GM23248 (cell line): ENCODE results near the gene S100PBP. TPM values are rescaled to one million over a fixed set of nuclear protein-coding genes. Genes with fewer than 3 reads are reported as not detected.

Source experiments
- DNase-seq: peaks from one replicate; pipeline ENCODE4 v3.0.0-alpha.2; 2015
- H2AFZ ChIP-seq: fragments of 200-600 bp; sonication (generic); 2 replicates; pipeline ENCODE4 v1.6.1; 2016; ENCODE audit warnings: antibody characterized with exemption
- H3F3A ChIP-seq: fragments of 200-600 bp; sonication (generic); 2 replicates; pipeline ENCODE4 v1.6.1; 2016; ENCODE audit warnings: mild to moderate bottlenecking, antibody characterized with exemption, mixed run types; ENCODE audit not compliant: insufficient read depth
- H3K27ac ChIP-seq: fragments of 200-600 bp; sonication (generic); 2 replicates; pipeline ENCODE4 v1.5.1; 2016; ENCODE audit warnings: mild to moderate bottlenecking
- H3K27me3 ChIP-seq: fragments of 200-600 bp; sonication (generic); replicated peaks from 2 replicates; pipeline ENCODE4 v1.6.1; 2016; ENCODE audit warnings: mild to moderate bottlenecking; ENCODE audit not compliant: insufficient read depth
- H3K36me3 ChIP-seq: fragments of 200-600 bp; sonication (generic); 2 replicates; pipeline ENCODE4 v1.6.1; 2016; ENCODE audit warnings: low read depth, mild to moderate bottlenecking
- H3K4me1 ChIP-seq: fragments of 200-600 bp; sonication (generic); 2 replicates; pipeline ENCODE4 v1.6.1; 2016; ENCODE audit warnings: mild to moderate bottlenecking; ENCODE audit not compliant: insufficient read depth
- H3K4me2 ChIP-seq: fragments of 200-600 bp; sonication (generic); one replicate; pipeline ENCODE4 v1.6.1; 2016; ENCODE audit warnings: mild to moderate bottlenecking; ENCODE audit not compliant: unreplicated experiment
- H3K4me3 ChIP-seq: fragments of 200-600 bp; sonication (generic); 2 replicates; pipeline ENCODE4 v1.5.1; 2016; ENCODE audit warnings: mild to moderate bottlenecking
- H3K79me2 ChIP-seq: fragments of 200-600 bp; sonication (generic); 2 replicates; pipeline ENCODE4 v1.6.1; 2016; ENCODE audit warnings: mild to moderate bottlenecking; ENCODE audit not compliant: insufficient read depth
- H3K9ac ChIP-seq: fragments of 200-600 bp; sonication (generic); 2 replicates; pipeline ENCODE4 v1.6.1; 2016; ENCODE audit warnings: mild to moderate bottlenecking
- H3K9me2 ChIP-seq: fragments of 200-600 bp; sonication (generic); 2 replicates; pipeline ENCODE4 v1.6.1; 2016; ENCODE audit warnings: mixed run types, mild to moderate bottlenecking, moderate library complexity; ENCODE audit not compliant: insufficient read depth
- H3K9me3 ChIP-seq: fragments of 200-600 bp; sonication (generic); one replicate; pipeline ENCODE4 v1.6.1; 2017; ENCODE audit warnings: low read depth
- H4K20me1 ChIP-seq: fragments of 200-600 bp; sonication (generic); 2 replicates; pipeline ENCODE4 v1.6.0; 2016; ENCODE audit not compliant: insufficient read depth
- EZH2 ChIP-seq: fragments of 200-600 bp; sonication (generic); IDR thresholded peaks from 2 replicates; pipeline ENCODE4 v1.6.1; 2018; ENCODE audit warnings: antibody characterized with exemption, mild to moderate bottlenecking; ENCODE audit not compliant: insufficient read depth, poor library complexity, severe bottlenecking
- EZH2phosphoT487 ChIP-seq: fragments of 200-600 bp; sonication (generic); IDR thresholded peaks from 2 replicates; pipeline ENCODE4 v1.6.1; 2018; ENCODE audit warnings: antibody characterized with exemption, moderate library complexity, mild to moderate bottlenecking, low read depth; ENCODE audit not compliant: insufficient read depth
- WGBS, 2 experiments: methylation state at CpG; one replicate each; pipeline ENCODE4 v1.1.6; 2015 to 2017; ENCODE audit warnings: low lambda C conversion rate in 2 of 2, low coverage in 1 of 2; ENCODE audit errors: missing lambda C conversion rate in 2 of 2; 5-methylcytosine and 5-hydroxymethylcytosine counted together
- in situ Hi-C: fragments of 300-500 bp; cut with MboI; formaldehyde crosslinking; loops from 2 replicates; pipeline ENCODE4 v1.15.0; 2020
- polyA plus RNA-seq: library from polyadenylated mRNA; unstranded; fragments of >200 nt; fragmentation: Nextera tagmentation; extraction: Ambion mirVana; gene quantifications from 2 replicates; pipeline ENCODE4 v1.2.1, GENCODE V29; 2016
- total RNA-seq: library from RNA; depleted of rRNA; stranded (reverse); fragments of >200 nt; shearing (Covaris generic); gene quantifications from 2 replicates; pipeline ENCODE4 v1.2.3, GENCODE V29; 2014

S100PBP gene
- total and polyA plus RNA-seq, 2 experiments from 2014 or later: 15.7 to 25.2 TPM

- Histone ChIP-seq H3F3A (no peaks in the 10 kb centered on the region), H3K9ac (no peak overlapping the region), H3K4me3 (no peak overlapping the region), H3K4me2 (no peak overlapping the region), H3K9me3 (no peaks in the 10 kb centered on the region), H4K20me1 (no peaks in the 10 kb centered on the region), H3K27ac (no peak overlapping the region), H3K79me2 (no peaks in the 10 kb centered on the region), H3K27me3 (no peaks in the 10 kb centered on the region), H3K4me1 (peaks cover 6% of the 10 kb centered on the region; the same call in 1 of the 2 replicates), H3K9me2 (no peaks in the 10 kb centered on the region), H2AFZ (no peak overlapping the region), H3K36me3 (no peaks in the 10 kb centered on the region; the same call in 1 of the 2 replicates)
- DNase-seq: no peak
- TF ChIP-seq EZH2phosphoT487 (no peak), EZH2 (no peak)
- in situ Hi-C loops: no loop called here
- WGBS, 2 experiments: 93 to 98% methylated on average over 4 of the region's 4 CpGs
These were observed 45.9 kb downstream of the S100PBP start for GRCh38 chr1:32863218-32863880.

GRCh38 chr1:32863881-32864245, 46.4 kb downstream of the S100PBP start:
- Histone ChIP-seq H2AFZ (no peak overlapping the region), H4K20me1 (no peaks in the 10 kb centered on the region), H3K9me2 (no peaks in the 10 kb centered on the region), H3K36me3 (no peaks in the 10 kb centered on the region; the same call in 1 of the 2 replicates), H3K4me2 (no peak overlapping the region), H3K4me1 (peaks cover 6% of the 10 kb centered on the region; the same call in 1 of the 2 replicates), H3K4me3 (no peak overlapping the region), H3K79me2 (no peaks in the 10 kb centered on the region), H3K9ac (no peak overlapping the region), H3K9me3 (no peaks in the 10 kb centered on the region), H3K27me3 (no peaks in the 10 kb centered on the region), H3K27ac (no peak overlapping the region), H3F3A (no peaks in the 10 kb centered on the region)
- WGBS, 2 experiments: 96 to 100% methylated on average over 1 of the region's 1 CpG
- DNase-seq: no peak
- in situ Hi-C loops: no loop called here
- TF ChIP-seq EZH2phosphoT487: no peak

- Histone ChIP-seq H3K27ac (no peak overlapping the region), H3K9me3 (no peaks in the 10 kb centered on the region), H3K4me1 (peaks cover 6% of the 10 kb centered on the region; the same call in 1 of the 2 replicates), H3K79me2 (no peaks in the 10 kb centered on the region), H3K27me3 (no peaks in the 10 kb centered on the region), H3K4me2 (no peak overlapping the region), H3K9ac (no peak overlapping the region), H4K20me1 (no peaks in the 10 kb centered on the region), H3K4me3 (no peak overlapping the region), H3K36me3 (no peaks in the 10 kb centered on the region; the same call in 1 of the 2 replicates), H2AFZ (no peak overlapping the region), H3F3A (no peaks in the 10 kb centered on the region), H3K9me2 (no peaks in the 10 kb centered on the region)
- whole genome bisulfite sequencing, 2 experiments: 96 to 100% methylated on average over 8 of the region's 8 CpGs
- TF ChIP-seq EZH2phosphoT487 (no peak), EZH2 (no peak)
- in situ Hi-C loops: no loop called here
- no peak for DNase-seq
These were observed 47.0 kb downstream of the S100PBP start for GRCh38 chr1:32864375-32865019.

- TF ChIP-seq EZH2phosphoT487 (no peak), EZH2 (no peak)
- no peak overlapping the region for H3K4me3 ChIP-seq
- no peak overlapping the region for H3K27ac ChIP-seq
- H3K9ac ChIP-seq: no peak overlapping the region
- DNase-seq: no peak
- H3K9me3 ChIP-seq: no peaks in the 10 kb centered on the region
- H3K79me2 ChIP-seq: no peaks in the 10 kb centered on the region
- no peaks in the 10 kb centered on the region for H3K9me2 ChIP-seq
- no peak overlapping the region for H3K4me2 ChIP-seq
- 93 to 94% methylated on average over 3 of the region's 3 CpGs for WGBS, 2 experiments
- no peaks in the 10 kb centered on the region for H4K20me1 ChIP-seq
- in situ Hi-C loops: no loop called here
- H3K4me1 ChIP-seq: peaks cover 6% of the 10 kb centered on the region; the same call in 1 of the 2 replicates
- no peaks in the 10 kb centered on the region for H3K36me3 ChIP-seq
- no peak overlapping the region for H2AFZ ChIP-seq
- H3K27me3 ChIP-seq: no peaks in the 10 kb centered on the region
- no peaks in the 10 kb centered on the region for H3F3A ChIP-seq
These were observed 48.4 kb downstream of the S100PBP start for GRCh38 chr1:32865639-32866405.
